GM12878 (cell line): ENCODE results near the gene SLC37A2.

Experiments used
- CTCF ChIP-seq, 3 experiments: IDR thresholded peaks in 2 of 3; conservative IDR thresholded peaks in 1 of 3; 2 replicates each; pipeline ENCODE4 v1.5.1; 2011; ENCODE audit warnings: low read depth in 3 of 3, low read length in 3 of 3, mild to moderate bottlenecking in 3 of 3, control low read depth in 2 of 3, moderate library complexity in 2 of 3, inconsistent platforms in 1 of 3, mixed read lengths in 1 of 3; ENCODE audit not compliant: control insufficient read depth in 2 of 3, insufficient read depth in 1 of 3; ENCODE audit errors: extremely low read depth in 1 of 3
- ETV6 ChIP-seq, 2 experiments: fragments of 450-650 bp in 1 of 2; IDR thresholded peaks in 1 of 2; conservative IDR thresholded peaks in 1 of 2; 2 replicates each; pipeline ENCODE4 v1.6.1; 2014; ENCODE audit warnings: antibody characterized with exemption in 1 of 2, borderline replicate concordance in 1 of 2, low read depth in 1 of 2, mild to moderate bottlenecking in 1 of 2, moderate library complexity in 1 of 2
- KDM1A ChIP-seq: fragments of 200-600 bp; sonication (generic); IDR thresholded peaks from 2 replicates; pipeline ENCODE4 v1.6.1; 2016; ENCODE audit warnings: borderline replicate concordance
- RCOR1 ChIP-seq: conservative IDR thresholded peaks from 2 replicates; pipeline ENCODE4 v1.6.1; 2012; ENCODE audit warnings: low read depth, low read length, improper control_type of control experiment
- SUZ12 ChIP-seq: fragments of 200-600 bp; sonication (generic); IDR thresholded peaks from one replicate; pipeline ENCODE4 v1.6.1; 2018; ENCODE audit warnings: antibody characterized with exemption, mild to moderate bottlenecking; ENCODE audit not compliant: unreplicated experiment
- USF2 ChIP-seq: IDR thresholded peaks from 2 replicates; pipeline ENCODE4 v1.6.1; 2011; ENCODE audit warnings: low read depth, low read length, improper control_type of control experiment, borderline replicate concordance

GRCh38 chr11:125057693-125058016 is 5.5 kb upstream of the SLC37A2 start:
- TF ChIP-seq USF2, result no peak
- TF ChIP-seq KDM1A, result no peak
- TF ChIP-seq CTCF (IDR thresholded peaks at IDR 0.05 in 2 of 3, conservative IDR thresholded peaks at IDR 0.05 in 1 of 3; ENCODE audit: control insufficient read depth in 2 of 3, extremely low read depth in 1 of 3, insufficient read depth in 1 of 3, low read depth in 3 of 3, low read length in 3 of 3), result no peak
- no peak for TF ChIP-seq ETV6 (conservative IDR thresholded peaks at IDR 0.05 in 1 of 2, IDR thresholded peaks at IDR 0.05 in 1 of 2; ENCODE audit: borderline replicate concordance in 1 of 2, low read depth in 1 of 2)
- TF ChIP-seq RCOR1, result no peak
- TF ChIP-seq SUZ12, result no peak
